Measurements from ENCODE around the gene SART3. TPM values are rescaled to one million over a fixed set of nuclear protein-coding genes. Genes with fewer than 3 reads are reported as not detected.
A peak's percentile ranks its signal among the peaks of the same experiment; 100 is the strongest.

The SART3 gene
- total RNA-seq, 1 experiment from 2014 or later, result 89.4 TPM

- Histone ChIP-seq H4K91ac (ENCODE audit: insufficient read length, low read depth, low read length) (no peak overlapping the region), H3T11ph (ENCODE audit: low read length) (no peak overlapping the region), H4K8ac (replicated peaks; ENCODE audit: insufficient read length, low read depth, low read length) (no peak overlapping the region), H2BK15ac (ENCODE audit: low read depth, low read length) (no peak overlapping the region), H2BK5ac (ENCODE audit: insufficient read length, low read length) (no peak overlapping the region), H2BK12ac (ENCODE audit: insufficient read length, low read depth, low read length) (no peak overlapping the region), H3K4ac (ENCODE audit: low read depth, low read length) (no peak overlapping the region), H3K23ac (ENCODE audit: insufficient read length, low read depth, low read length) (no peak overlapping the region), H2BK20ac (ENCODE audit: low read depth, low read length, poor library complexity, severe bottlenecking) (no peak overlapping the region), H3K14ac (ENCODE audit: insufficient read depth, low read length) (no peak overlapping the region), H4K20me1 (ENCODE audit: control insufficient read depth, insufficient read depth, insufficient read length) (peaks cover 2% of the 10 kb centered on the region), H4K5ac (ENCODE audit: insufficient read length, low read depth, low read length) (no peak overlapping the region), H3K23me2 (ENCODE audit: insufficient read length, low read depth, low read length, poor library complexity, severe bottlenecking) (peaks cover 6% of the 10 kb centered on the region), H3K27ac (ENCODE audit: insufficient read length, low read depth, low read length) (no peak overlapping the region), H3K18ac (ENCODE audit: insufficient read length, low read depth, low read length) (no peak overlapping the region), H3K9me3 (ENCODE audit: control insufficient read depth, low read depth, low read length) (no peaks in the 10 kb centered on the region), H3K27me3 (ENCODE audit: insufficient read depth, low read length) (no peaks in the 10 kb centered on the region; the same call in 1 of the 2 replicates), H3K79me2 (ENCODE audit: insufficient read depth, low read length) (no peaks in the 10 kb centered on the region), H3K56ac (ENCODE audit: insufficient read length, low read depth, low read length) (no peak overlapping the region), H3K4me1 (ENCODE audit: insufficient read depth, low read length) (peaks cover 6% of the 10 kb centered on the region; the same call in 1 of the 2 replicates), H3K79me1 (ENCODE audit: insufficient read depth, low read depth, low read length, poor library complexity, severe bottlenecking) (peaks cover 5% of the 10 kb centered on the region), H3K9ac (ENCODE audit: extremely low read depth, insufficient read length, low read length) (peak overlapping the region; percentile 73), H2AK5ac (ENCODE audit: insufficient read length, low read length) (no peak overlapping the region), H2AFZ (ENCODE audit: low read length) (no peak overlapping the region), H3K4me2 (ENCODE audit: insufficient read depth, insufficient read length, low read length) (peak overlapping the region; percentile 88), H2BK120ac (ENCODE audit: low read depth, low read length, poor library complexity, severe bottlenecking) (no peak overlapping the region)
- Mint-ChIP-seq H3K9me3 (no peaks in the 10 kb centered on the region), H3K27me3 (ENCODE audit: low read depth) (no peaks in the 10 kb centered on the region; the same call in 1 of the 2 replicates), H3K4me1 (peaks cover 18 to 22% of the 10 kb centered on the region in 2 experiments), H3K36me3 (ENCODE audit: insufficient read depth in 1 of 3, low read depth in 3 of 3) (peaks cover 20 to 37% (median 29%) of the 10 kb centered on the region in 3 experiments; a peak in 6 of 7 replicates), H3K27ac (peak overlapping the region in 1 of 3 experiments; percentile 49; a peak in 1 of 7 replicates), H3K4me3 (peak overlapping the region; percentile 86 to 91)
- no peak for DNase-seq
- no CpG with 5 or more reads among the region's 5 CpGs for WGBS (ENCODE audit: extremely low coverage, insufficient read length, low lambda C conversion rate)
- TF ChIP-seq CTCF (conservative IDR thresholded peaks at IDR 0.05), result no peak
Measured at GRCh38 chr12:108515916-108516315, 45.1 kb downstream of the SART3 start.

Measured in H9 (cell line).